SK-N-SH (cell line): Measurements from ENCODE around the gene RCAN1. TPM values are rescaled to one million over a fixed set of nuclear protein-coding genes. Genes with fewer than 3 reads are reported as not detected.

Source experiments
- CTCF ChIA-PET: fragments of 300-600, 350-600 bp; formaldehyde crosslinking; extraction: SDS; loops from one replicate; lab custom pipeline; 2021; lab: Yijun Ruan, JAX
- POLR2A ChIA-PET: fragments of 350-600 bp; sonication (Branson Sonifier 250); formaldehyde crosslinking; extraction: SDS; loops from one replicate; lab custom pipeline; 2020; ENCODE audit warnings: antibody characterized with exemption, inconsistent platforms; lab: Yijun Ruan, JAX
- DNase-seq: peaks from one replicate; pipeline ENCODE4 v3.0.0; 2012
- H2AFZ ChIP-seq: fragments of 200-600 bp; sonication (generic); 2 replicates; pipeline ENCODE4 v1.8.1; 2016; ENCODE audit warnings: antibody characterized with exemption, mild to moderate bottlenecking, low read depth
- H3F3A ChIP-seq: fragments of 200-600 bp; sonication (generic); replicated peaks from 2 replicates; pipeline ENCODE3; 2016; ENCODE audit warnings: antibody characterized with exemption, mild to moderate bottlenecking; ENCODE audit not compliant: insufficient read depth
- H3K27ac ChIP-seq, 2 experiments: fragments of 200-500 bp in 1 of 2; fragments of 200-600 bp in 1 of 2; sonication (Bioruptor generic) in 1 of 2; sonication (generic), shearing (Covaris generic) in 1 of 2; 2 replicates each; pipeline versions ENCODE4 v1.5.1 to v1.6.1; 2014 to 2016; ENCODE audit warnings: low read depth in 2 of 2, inconsistent platforms in 1 of 2, low read length in 1 of 2, mild to moderate bottlenecking in 1 of 2, mixed read lengths in 1 of 2
- H3K27me3 ChIP-seq: fragments of 200-600 bp; sonication (generic), shearing (Covaris generic); 2 replicates; pipeline ENCODE4 v1.6.1; 2016; ENCODE audit warnings: mixed run types; ENCODE audit not compliant: insufficient read depth
- H3K36me3 ChIP-seq, 2 experiments: fragments of 200-500 bp in 1 of 2; fragments of 200-600 bp in 1 of 2; sonication (Bioruptor generic) in 1 of 2; sonication (generic) in 1 of 2; replicated peaks in 1 of 2; 2 replicates each; pipeline versions ENCODE3 to v1.5.1; 2014 to 2016; ENCODE audit warnings: low read length in 1 of 2, mild to moderate bottlenecking in 1 of 2; ENCODE audit not compliant: insufficient read depth in 2 of 2, control insufficient read depth in 1 of 2
- H3K4me1 ChIP-seq, 2 experiments: fragments of 200-500 bp in 1 of 2; fragments of 200-600 bp in 1 of 2; sonication (Bioruptor generic) in 1 of 2; sonication (generic), shearing (Covaris generic) in 1 of 2; 2 replicates each; pipeline versions ENCODE4 v1.5.1 to v1.6.1; 2014 to 2016; ENCODE audit warnings: low read depth in 1 of 2, low read length in 1 of 2, mixed run types in 1 of 2; ENCODE audit not compliant: insufficient read depth in 2 of 2, control insufficient read depth in 1 of 2
- H3K4me2 ChIP-seq: fragments of 200-600 bp; sonication (generic), shearing (Covaris generic); 2 replicates; pipeline ENCODE4 v1.6.1; 2017; ENCODE audit warnings: mixed run types
- H3K4me3 ChIP-seq, 2 experiments: fragments of 200-500 bp in 1 of 2; fragments of 200-600 bp in 1 of 2; sonication (Bioruptor generic) in 1 of 2; sonication (generic), shearing (Covaris generic) in 1 of 2; 2 replicates each; pipeline versions ENCODE4 v1.5.1 to v1.8.1; 2014 to 2016; ENCODE audit warnings: low read depth in 2 of 2, inconsistent platforms in 1 of 2, low read length in 1 of 2, mild to moderate bottlenecking in 1 of 2, mixed read lengths in 1 of 2, moderate library complexity in 1 of 2
- H3K79me2 ChIP-seq: fragments of 200-600 bp; sonication (generic); 2 replicates; pipeline ENCODE4 v1.8.1; 2017; ENCODE audit warnings: mild to moderate bottlenecking; ENCODE audit not compliant: insufficient read depth
- H3K9ac ChIP-seq: fragments of 200-600 bp; sonication (generic); 2 replicates; pipeline ENCODE4 v1.6.1; 2017; ENCODE audit warnings: mixed run types
- H3K9me2 ChIP-seq: fragments of 200-600 bp; sonication (generic); 2 replicates; pipeline ENCODE4 v1.6.1; 2017; ENCODE audit warnings: mixed run types
- H3K9me3 ChIP-seq: fragments of 200-600 bp; sonication (generic); 2 replicates; pipeline ENCODE4 v1.6.1; 2017; ENCODE audit warnings: mixed run types, mild to moderate bottlenecking, moderate library complexity
- H4K20me1 ChIP-seq: fragments of 200-600 bp; sonication (generic); 2 replicates; pipeline ENCODE4 v1.6.1; 2017; ENCODE audit warnings: mild to moderate bottlenecking, mixed run types; ENCODE audit not compliant: insufficient read depth
- CHD2 ChIP-seq: fragments of 150-350 bp; IDR thresholded peaks from 2 replicates; pipeline ENCODE4 v1.6.1; 2018; ENCODE audit warnings: low read length; ENCODE audit not compliant: partially characterized antibody
- ELF1 ChIP-seq: IDR thresholded peaks from 2 replicates; pipeline ENCODE4 v1.4.0; 2012
- EZH2phosphoT487 ChIP-seq: fragments of 200-600 bp; sonication (generic); IDR thresholded peaks from 2 replicates; pipeline ENCODE4 v1.6.1; 2017; ENCODE audit warnings: low read depth, mixed run types, mild to moderate bottlenecking, antibody characterized with exemption, moderate library complexity, borderline replicate concordance
- GATA2 ChIP-seq: sonication (generic); formaldehyde crosslinking; IDR thresholded peaks from 2 replicates; pipeline ENCODE4 v1.5.0; 2020; ENCODE audit warnings: mild to moderate bottlenecking, missing genetic modification reagents
- RCOR1 ChIP-seq: fragments of 150-350 bp; IDR thresholded peaks from 2 replicates; pipeline ENCODE4 v1.6.1; 2017; ENCODE audit warnings: antibody characterized with exemption, low read length
- RXRA ChIP-seq: IDR thresholded peaks from 2 replicates; pipeline ENCODE4 v1.4.0; 2012; ENCODE audit warnings: low read depth, mild to moderate bottlenecking, borderline replicate concordance
- SIN3A ChIP-seq: IDR thresholded peaks from 2 replicates; pipeline ENCODE4 v1.6.1; 2012; ENCODE audit warnings: low read depth, mild to moderate bottlenecking, low read length, moderate library complexity, borderline replicate concordance
- TAF1 ChIP-seq: IDR thresholded peaks from 2 replicates; pipeline ENCODE4 v1.6.1; 2012; ENCODE audit warnings: low read depth, mild to moderate bottlenecking, low read length, moderate library complexity, borderline replicate concordance
- TCF12 ChIP-seq: IDR thresholded peaks from 2 replicates; pipeline ENCODE4 v1.4.0; 2012
- YY1 ChIP-seq: IDR thresholded peaks from 2 replicates; pipeline ENCODE4 v1.4.0; 2012; ENCODE audit warnings: low read depth, mild to moderate bottlenecking
- WGBS: methylation state at CpG from one replicate; pipeline ENCODE4 v1.1.6; 2017; ENCODE audit warnings: low lambda C conversion rate; 5-methylcytosine and 5-hydroxymethylcytosine counted together
- polyA plus RNA-seq, 3 experiments: library from polyadenylated mRNA; depleted of rRNA; stranded (reverse); fragments of >200 nt; gene quantifications; 2 replicates each; pipeline ENCODE4 v1.2.3, GENCODE V29; 2012
- TF ChIP-seq, protein P1 (sequence below): IDR thresholded peaks from 2 replicates; pipeline ENCODE4; 2012
- TF ChIP-seq, protein P2 (sequence below): IDR thresholded peaks from 2 replicates; pipeline ENCODE4 v1.4.0; 2012; ENCODE audit warnings: low read depth, borderline replicate concordance
- TF ChIP-seq, protein P3 (sequence below): IDR thresholded peaks from 2 replicates; pipeline ENCODE4 v1.6.1; 2012; ENCODE audit warnings: mild to moderate bottlenecking, low read depth, low read length, moderate library complexity
- TF ChIP-seq, protein P4 (sequence below): IDR thresholded peaks from 2 replicates; pipeline ENCODE4 v1.4.0; 2012; ENCODE audit warnings: low read depth
- TF ChIP-seq, protein P5 (sequence below): fragments of 150-350 bp; IDR thresholded peaks from 2 replicates; pipeline ENCODE4 v1.6.1; 2017; ENCODE audit warnings: antibody characterized with exemption, low read length, low read depth, borderline replicate concordance

The RCAN1 gene
- polyA plus RNA-seq, 1 of the 3 experiments (the other 2 are of a cell fraction), result 16.7 TPM

DNA sequence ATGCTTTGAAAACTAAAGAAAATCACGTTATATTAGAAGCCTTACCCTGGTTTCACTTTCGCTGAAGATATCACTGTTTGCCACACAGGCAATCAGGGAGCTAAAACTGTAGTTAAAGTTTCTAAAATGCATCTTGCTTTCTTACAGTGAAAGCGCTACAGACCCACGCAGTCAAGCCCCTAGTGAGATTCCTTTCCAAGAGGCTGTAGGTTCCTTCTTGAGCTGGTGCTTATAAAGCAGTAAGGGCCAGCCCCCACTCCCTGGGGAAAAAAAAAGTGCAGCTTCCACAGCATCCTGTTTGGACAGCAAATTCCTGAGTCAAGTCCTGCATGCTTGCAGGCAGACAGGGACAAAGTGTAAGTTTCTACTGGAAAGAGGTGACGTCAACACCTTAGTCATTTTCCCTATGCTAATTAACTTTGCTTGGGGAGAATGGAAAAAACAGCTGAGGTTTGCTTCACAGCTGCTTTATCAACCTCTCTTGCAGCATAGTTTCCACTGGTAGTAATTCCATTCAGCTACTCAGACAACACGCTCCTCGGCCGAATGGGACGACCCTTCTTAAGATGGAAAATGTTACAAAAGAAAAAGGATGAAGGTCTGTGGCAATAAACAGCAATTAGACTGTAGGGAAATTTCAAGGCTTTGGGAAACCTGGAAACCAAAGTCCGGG is 88.2 kb downstream of the RCAN1 start (continued):
- TF ChIP-seq, protein P1, sequence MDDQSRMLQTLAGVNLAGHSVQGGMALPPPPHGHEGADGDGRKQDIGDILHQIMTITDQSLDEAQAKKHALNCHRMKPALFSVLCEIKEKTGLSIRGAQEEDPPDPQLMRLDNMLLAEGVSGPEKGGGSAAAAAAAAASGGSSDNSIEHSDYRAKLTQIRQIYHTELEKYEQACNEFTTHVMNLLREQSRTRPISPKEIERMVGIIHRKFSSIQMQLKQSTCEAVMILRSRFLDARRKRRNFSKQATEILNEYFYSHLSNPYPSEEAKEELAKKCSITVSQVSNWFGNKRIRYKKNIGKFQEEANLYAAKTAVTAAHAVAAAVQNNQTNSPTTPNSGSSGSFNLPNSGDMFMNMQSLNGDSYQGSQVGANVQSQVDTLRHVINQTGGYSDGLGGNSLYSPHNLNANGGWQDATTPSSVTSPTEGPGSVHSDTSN, result peak; percentile 81
- TF ChIP-seq EZH2phosphoT487, result no peak
- TF ChIP-seq TAF1, result peak; percentile 60; the same call in 1 of the 2 replicates
- no peak for TF ChIP-seq GATA2 (CRISPR knock-in tag)
- TF ChIP-seq, protein P2, sequence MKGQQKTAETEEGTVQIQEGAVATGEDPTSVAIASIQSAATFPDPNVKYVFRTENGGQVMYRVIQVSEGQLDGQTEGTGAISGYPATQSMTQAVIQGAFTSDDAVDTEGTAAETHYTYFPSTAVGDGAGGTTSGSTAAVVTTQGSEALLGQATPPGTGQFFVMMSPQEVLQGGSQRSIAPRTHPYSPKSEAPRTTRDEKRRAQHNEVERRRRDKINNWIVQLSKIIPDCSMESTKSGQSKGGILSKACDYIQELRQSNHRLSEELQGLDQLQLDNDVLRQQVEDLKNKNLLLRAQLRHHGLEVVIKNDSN, result no peak
- TF ChIP-seq, protein P3, sequence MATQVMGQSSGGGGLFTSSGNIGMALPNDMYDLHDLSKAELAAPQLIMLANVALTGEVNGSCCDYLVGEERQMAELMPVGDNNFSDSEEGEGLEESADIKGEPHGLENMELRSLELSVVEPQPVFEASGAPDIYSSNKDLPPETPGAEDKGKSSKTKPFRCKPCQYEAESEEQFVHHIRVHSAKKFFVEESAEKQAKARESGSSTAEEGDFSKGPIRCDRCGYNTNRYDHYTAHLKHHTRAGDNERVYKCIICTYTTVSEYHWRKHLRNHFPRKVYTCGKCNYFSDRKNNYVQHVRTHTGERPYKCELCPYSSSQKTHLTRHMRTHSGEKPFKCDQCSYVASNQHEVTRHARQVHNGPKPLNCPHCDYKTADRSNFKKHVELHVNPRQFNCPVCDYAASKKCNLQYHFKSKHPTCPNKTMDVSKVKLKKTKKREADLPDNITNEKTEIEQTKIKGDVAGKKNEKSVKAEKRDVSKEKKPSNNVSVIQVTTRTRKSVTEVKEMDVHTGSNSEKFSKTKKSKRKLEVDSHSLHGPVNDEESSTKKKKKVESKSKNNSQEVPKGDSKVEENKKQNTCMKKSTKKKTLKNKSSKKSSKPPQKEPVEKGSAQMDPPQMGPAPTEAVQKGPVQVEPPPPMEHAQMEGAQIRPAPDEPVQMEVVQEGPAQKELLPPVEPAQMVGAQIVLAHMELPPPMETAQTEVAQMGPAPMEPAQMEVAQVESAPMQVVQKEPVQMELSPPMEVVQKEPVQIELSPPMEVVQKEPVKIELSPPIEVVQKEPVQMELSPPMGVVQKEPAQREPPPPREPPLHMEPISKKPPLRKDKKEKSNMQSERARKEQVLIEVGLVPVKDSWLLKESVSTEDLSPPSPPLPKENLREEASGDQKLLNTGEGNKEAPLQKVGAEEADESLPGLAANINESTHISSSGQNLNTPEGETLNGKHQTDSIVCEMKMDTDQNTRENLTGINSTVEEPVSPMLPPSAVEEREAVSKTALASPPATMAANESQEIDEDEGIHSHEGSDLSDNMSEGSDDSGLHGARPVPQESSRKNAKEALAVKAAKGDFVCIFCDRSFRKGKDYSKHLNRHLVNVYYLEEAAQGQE, result peak; percentile 74; the same call in 1 of the 2 replicates
- TF ChIP-seq, protein P4, sequence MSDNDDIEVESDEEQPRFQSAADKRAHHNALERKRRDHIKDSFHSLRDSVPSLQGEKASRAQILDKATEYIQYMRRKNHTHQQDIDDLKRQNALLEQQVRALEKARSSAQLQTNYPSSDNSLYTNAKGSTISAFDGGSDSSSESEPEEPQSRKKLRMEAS, result peak; percentile 88
- peak; percentile 66; the same call in 1 of the 2 replicates for TF ChIP-seq RXRA
- TF ChIP-seq, protein P5, sequence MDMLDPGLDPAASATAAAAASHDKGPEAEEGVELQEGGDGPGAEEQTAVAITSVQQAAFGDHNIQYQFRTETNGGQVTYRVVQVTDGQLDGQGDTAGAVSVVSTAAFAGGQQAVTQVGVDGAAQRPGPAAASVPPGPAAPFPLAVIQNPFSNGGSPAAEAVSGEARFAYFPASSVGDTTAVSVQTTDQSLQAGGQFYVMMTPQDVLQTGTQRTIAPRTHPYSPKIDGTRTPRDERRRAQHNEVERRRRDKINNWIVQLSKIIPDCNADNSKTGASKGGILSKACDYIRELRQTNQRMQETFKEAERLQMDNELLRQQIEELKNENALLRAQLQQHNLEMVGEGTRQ, result no peak
- peak; percentile 44; the same call in 1 of the 2 replicates for TF ChIP-seq YY1

DNA sequence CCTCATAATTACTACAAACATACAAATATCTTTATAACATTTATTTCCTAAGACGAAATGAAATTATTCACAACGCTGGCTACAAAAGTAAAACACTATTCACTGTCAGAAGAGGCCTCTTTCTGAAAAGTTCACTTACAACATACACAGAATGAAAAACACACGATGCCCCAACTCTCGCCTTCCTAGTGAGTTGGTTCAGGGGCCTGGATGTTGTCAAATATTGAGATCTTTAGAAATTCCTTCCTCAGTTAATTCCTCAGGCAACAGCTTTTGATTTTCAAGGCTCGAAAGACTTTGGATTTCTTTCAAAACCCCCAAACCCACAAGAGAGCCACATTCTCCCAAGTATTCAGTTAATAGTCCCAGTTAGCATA is 88.7 kb downstream of the RCAN1 start:
- H2AFZ ChIP-seq, result peak overlapping the region; percentile 4; the same call in 1 of the 2 replicates
- POLR2A ChIA-PET, result no interaction called here
- H3K79me2 ChIP-seq, result peaks cover 39% of the 10 kb centered on the region
- H3K27ac ChIP-seq, result peak overlapping the region; percentile 85 to 94
- H3K9me3 ChIP-seq, result no peaks in the 10 kb centered on the region
- no peaks in the 10 kb centered on the region for H3K27me3 ChIP-seq
- H3K9ac ChIP-seq, result peak overlapping the region; percentile 95
- no peaks in the 10 kb centered on the region for H3K9me2 ChIP-seq
- no peak for TF ChIP-seq SIN3A
- no peak for TF ChIP-seq ELF1
- TF ChIP-seq CHD2, result no peak
- TF ChIP-seq TCF12, result no peak
- TF ChIP-seq, protein P4, result no peak
- TF ChIP-seq RCOR1, result no peak
- no peak for TF ChIP-seq EZH2phosphoT487
- TF ChIP-seq, protein P1, result no peak
- H3K4me1 ChIP-seq, result peaks cover 3 to 5% of the 10 kb centered on the region in 2 experiments; a peak in 3 of 4 replicates
- H4K20me1 ChIP-seq, result no peaks in the 10 kb centered on the region
- H3K4me3 ChIP-seq, result peak overlapping the region; percentile 49 to 64
- DNase-seq, result no peak
- peaks cover 13 to 20% of the 10 kb centered on the region in 2 experiments for H3K36me3 ChIP-seq
- CTCF ChIA-PET, result interaction anchor here (0.9 to 4.1 kb wide), 3 partner anchors 16 to 56 kb away, joined by 3 to 16 read pairs (median 4); no protein-coding TSS in a partner anchor
- WGBS, result 16% methylated on average over 5 of the region's 5 CpGs
- H3K4me2 ChIP-seq, result peak overlapping the region; percentile 78
- peaks cover 28% of the 10 kb centered on the region for H3F3A ChIP-seq
